ENCODE measurements around the gene CKMT2. TPM values are rescaled to one million over a fixed set of nuclear protein-coding genes. Genes with fewer than 3 reads are reported as not detected.
A peak's percentile ranks its signal among the peaks of the same experiment; 100 is the strongest.

CKMT2 gene
- total and polyA plus RNA-seq, 2 experiments from 2014 or later = 2.9 to 8.2 TPM

GRCh38 chr5:81254886-81255559, 21.9 kb downstream of the CKMT2 start:
- ATAC-seq = peak; percentile 57; the same call in 2 of the 3 replicates
- Histone ChIP-seq H3K4me1 (ENCODE audit: insufficient read depth) (no peaks in the 10 kb centered on the region; the same call in 1 of the 2 replicates), H2AFZ (no peak overlapping the region), H3K36me3 (ENCODE audit: insufficient read depth) (no peaks in the 10 kb centered on the region), H3K4me2 (no peak overlapping the region), H3K4me3 (no peak overlapping the region), H4K20me1 (replicated peaks; ENCODE audit: insufficient read depth) (peaks cover 11% of the 10 kb centered on the region; the same call in 1 of the 2 replicates), H3K27me3 (ENCODE audit: insufficient read depth) (no peaks in the 10 kb centered on the region), H3K79me2 (replicated peaks; ENCODE audit: insufficient read depth) (peaks cover 18% of the 10 kb centered on the region), H3K27ac (ENCODE audit: low read depth) (no peak overlapping the region), H3K9me2 (ENCODE audit: insufficient read depth) (no peaks in the 10 kb centered on the region), H3F3A (replicated peaks; ENCODE audit: low read depth) (no peaks in the 10 kb centered on the region)
- Mint-ChIP-seq H3K36me3 (ENCODE audit: low read depth) (peaks cover 18% of the 10 kb centered on the region; the same call in 2 of the 3 replicates), H3K27me3 (ENCODE audit: insufficient read depth, low read depth, poor library complexity) (no peaks in the 10 kb centered on the region), H3K27ac (no peak overlapping the region), H3K4me3 (no peak overlapping the region), H3K9me3 (0 out of 3 replicates have a peak, but pooled peaks cover 3% of the 10 kb centered on the region), H3K4me1 (peaks cover 22% of the 10 kb centered on the region)
- no peak for DNase-seq (ENCODE audit: low spot score)
- no peak for TF ChIP-seq NANOG (IDR thresholded peaks at IDR 0.05; ENCODE audit: borderline replicate concordance)
- TF ChIP-seq REST (IDR thresholded peaks at IDR 0.05; ENCODE audit: unreplicated experiment) = no peak
- TF ChIP-seq ETS1 (IDR thresholded peaks at IDR 0.05) = no peak
- TF ChIP-seq ZNF462 (CRISPR knock-in tag; IDR thresholded peaks at IDR 0.05) = no peak
- no peak for TF ChIP-seq STAT1 (IDR thresholded peaks at IDR 0.05; ENCODE audit: unreplicated experiment)
- TF ChIP-seq JUNB (IDR thresholded peaks at IDR 0.05; ENCODE audit: unreplicated experiment) = no peak
- no peak for TF ChIP-seq ZNF331 (CRISPR knock-in tag; IDR thresholded peaks at IDR 0.05; ENCODE audit: low read depth)
- TF ChIP-seq EZH2 (IDR thresholded peaks at IDR 0.05; ENCODE audit: low read depth, unreplicated experiment) = no peak
- TF ChIP-seq POLR2AphosphoS5 (IDR thresholded peaks at IDR 0.05; ENCODE audit: low read depth) = no peak
- TF ChIP-seq, protein P1, sequence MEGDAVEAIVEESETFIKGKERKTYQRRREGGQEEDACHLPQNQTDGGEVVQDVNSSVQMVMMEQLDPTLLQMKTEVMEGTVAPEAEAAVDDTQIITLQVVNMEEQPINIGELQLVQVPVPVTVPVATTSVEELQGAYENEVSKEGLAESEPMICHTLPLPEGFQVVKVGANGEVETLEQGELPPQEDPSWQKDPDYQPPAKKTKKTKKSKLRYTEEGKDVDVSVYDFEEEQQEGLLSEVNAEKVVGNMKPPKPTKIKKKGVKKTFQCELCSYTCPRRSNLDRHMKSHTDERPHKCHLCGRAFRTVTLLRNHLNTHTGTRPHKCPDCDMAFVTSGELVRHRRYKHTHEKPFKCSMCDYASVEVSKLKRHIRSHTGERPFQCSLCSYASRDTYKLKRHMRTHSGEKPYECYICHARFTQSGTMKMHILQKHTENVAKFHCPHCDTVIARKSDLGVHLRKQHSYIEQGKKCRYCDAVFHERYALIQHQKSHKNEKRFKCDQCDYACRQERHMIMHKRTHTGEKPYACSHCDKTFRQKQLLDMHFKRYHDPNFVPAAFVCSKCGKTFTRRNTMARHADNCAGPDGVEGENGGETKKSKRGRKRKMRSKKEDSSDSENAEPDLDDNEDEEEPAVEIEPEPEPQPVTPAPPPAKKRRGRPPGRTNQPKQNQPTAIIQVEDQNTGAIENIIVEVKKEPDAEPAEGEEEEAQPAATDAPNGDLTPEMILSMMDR (conservative IDR thresholded peaks at IDR 0.05; ENCODE audit: low read depth in 2 of 2) = no peak
- no peak for TF ChIP-seq ZNF114 (CRISPR knock-in tag; IDR thresholded peaks at IDR 0.05)
- TF ChIP-seq EZH2phosphoT487 (IDR thresholded peaks at IDR 0.05; ENCODE audit: unreplicated experiment) = no peak
- no peak for TF ChIP-seq CREB1 (CRISPR knock-in tag; IDR thresholded peaks at IDR 0.05; ENCODE audit: low read depth)

Data from GM23338 (cell line).